PC-3 (cell line): ENCODE measurements around the gene DERL3.

ENCODE experiments used
- CTCF ChIP-seq: fragments of 300-600 bp; sonication (generic); conservative IDR thresholded peaks from 2 replicates; pipeline ENCODE4 v1.5.1; 2017; ENCODE audit warnings: antibody characterized with exemption, low read depth, mild to moderate bottlenecking, low read length
- EZH2 ChIP-seq: fragments of 300-600 bp; sonication (generic); IDR thresholded peaks from one replicate; pipeline ENCODE4 v1.6.1; 2017; ENCODE audit warnings: antibody characterized with exemption, mild to moderate bottlenecking, low read length; ENCODE audit not compliant: unreplicated experiment
- EZH2phosphoT487 ChIP-seq: fragments of 300-600 bp; sonication (generic); IDR thresholded peaks from 2 replicates; pipeline ENCODE4 v1.6.1; 2018; ENCODE audit warnings: mild to moderate bottlenecking, antibody characterized with exemption, low read length, borderline replicate concordance

GRCh38 chr22:23833017-23833751 lies 5.6 kb downstream of the DERL3 start:
- TF ChIP-seq CTCF, result no peak
- TF ChIP-seq EZH2, result no peak
- TF ChIP-seq EZH2phosphoT487, result no peak
